NCI-H2171 treated with DMSO at 0.1 percent for 48 hours (cell line): ENCODE results near the gene LUZP2.
A peak's percentile ranks its signal among the peaks of the same experiment; 100 is the strongest.

ENCODE experiments used
- DNase-seq: peaks from one replicate; lab custom pipeline; 2025; lab: John Stamatoyannopoulos, UW

The LUZP2 gene

DNA sequence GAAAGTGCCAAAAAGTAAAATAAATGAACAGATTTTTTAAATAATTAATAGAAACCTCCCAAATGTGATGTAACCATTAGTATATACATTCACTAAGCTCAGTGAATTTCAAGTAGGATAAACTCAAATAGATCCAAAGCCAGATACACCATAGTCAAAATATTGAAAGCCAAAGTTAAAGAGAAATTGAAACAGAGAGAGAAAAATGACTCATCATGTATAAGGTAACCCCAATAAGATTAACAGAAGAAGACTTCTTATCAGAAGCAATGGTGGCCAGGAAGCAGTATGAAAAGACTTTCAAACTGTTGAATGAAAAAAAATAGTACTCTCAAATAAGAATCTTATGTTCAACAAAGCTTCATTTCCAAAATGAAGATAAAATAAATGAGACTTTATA lies 70.5 kb downstream of the LUZP2 start:
- DNase-seq, result no peak

DNA sequence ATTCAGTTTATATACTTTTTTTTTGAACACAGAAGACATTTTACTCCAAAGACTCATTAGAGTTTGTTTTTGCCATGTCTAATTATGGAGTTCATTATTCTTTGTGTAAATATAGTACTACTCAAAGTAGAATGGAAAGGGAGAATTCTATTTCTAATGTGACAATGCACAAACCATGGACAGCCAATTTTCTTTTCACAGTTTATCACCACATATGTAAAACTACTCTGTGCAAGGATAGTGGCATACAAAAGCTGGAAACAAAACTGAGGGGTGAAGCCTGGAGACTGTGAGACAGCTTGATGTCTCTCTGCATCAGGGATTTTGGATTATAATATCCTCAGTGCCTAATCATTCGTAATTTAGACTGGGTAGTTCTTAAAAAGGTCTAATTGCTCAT lies 75.5 kb downstream of the LUZP2 start:
- DNase-seq, result no peak

DNA sequence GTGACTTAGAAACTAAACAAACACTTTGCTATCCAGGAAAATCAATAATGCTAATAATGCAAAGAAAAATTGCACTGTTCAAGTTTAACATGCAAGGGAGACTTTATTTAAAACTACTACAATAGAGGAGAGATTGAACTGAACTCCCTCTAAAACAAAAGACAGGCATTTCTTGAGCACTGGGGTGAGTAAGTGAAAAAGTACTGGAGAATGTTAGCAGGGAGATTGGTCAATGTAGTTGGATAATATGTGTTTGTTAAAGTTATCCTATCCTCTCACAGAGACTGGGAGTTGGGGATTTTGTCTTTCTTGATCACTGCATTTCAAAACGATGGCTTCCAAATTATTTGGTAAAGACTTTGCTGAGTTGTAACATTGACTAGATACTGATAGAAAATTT lies 77.6 kb downstream of the LUZP2 start:
- DNase-seq, result no peak

DNA sequence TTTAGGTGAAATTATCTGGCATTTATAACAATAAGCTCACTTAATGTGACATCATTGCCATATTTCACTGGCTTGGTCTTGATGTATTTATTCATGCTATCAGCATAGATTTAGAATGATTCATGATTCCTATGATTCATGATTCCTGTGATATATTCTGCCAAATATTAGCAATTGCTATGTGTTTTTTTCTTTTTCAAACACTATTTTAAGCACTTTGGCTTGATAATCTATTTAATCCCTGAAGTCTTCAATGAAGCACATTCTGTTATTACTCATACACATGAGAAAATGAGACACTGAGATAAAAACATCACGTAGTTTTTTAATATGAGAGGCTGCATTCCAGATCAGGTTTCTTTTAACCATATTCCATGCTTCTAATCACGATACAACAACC lies 78.5 kb downstream of the LUZP2 start:
- DNase-seq, result no peak

DNA sequence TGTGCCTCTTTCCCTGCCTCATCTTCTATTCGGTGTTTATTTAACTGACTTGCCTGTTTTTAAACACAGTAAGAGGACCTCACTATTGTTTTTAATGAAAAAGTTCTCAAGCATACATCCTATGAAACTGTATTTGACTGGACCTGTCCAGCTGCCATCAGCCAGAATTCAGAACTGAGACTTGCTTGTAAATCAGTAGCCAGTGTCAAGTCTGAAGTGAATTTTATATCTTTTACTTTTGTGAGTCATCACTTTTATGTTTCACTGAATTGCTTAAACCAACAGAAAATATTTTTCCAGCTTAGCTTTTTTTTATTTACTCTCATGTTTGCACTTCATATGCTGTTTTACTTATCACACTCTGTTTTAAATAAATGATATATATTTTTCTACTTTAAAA lies 88.3 kb downstream of the LUZP2 start:
- DNase-seq, result no peak

DNA sequence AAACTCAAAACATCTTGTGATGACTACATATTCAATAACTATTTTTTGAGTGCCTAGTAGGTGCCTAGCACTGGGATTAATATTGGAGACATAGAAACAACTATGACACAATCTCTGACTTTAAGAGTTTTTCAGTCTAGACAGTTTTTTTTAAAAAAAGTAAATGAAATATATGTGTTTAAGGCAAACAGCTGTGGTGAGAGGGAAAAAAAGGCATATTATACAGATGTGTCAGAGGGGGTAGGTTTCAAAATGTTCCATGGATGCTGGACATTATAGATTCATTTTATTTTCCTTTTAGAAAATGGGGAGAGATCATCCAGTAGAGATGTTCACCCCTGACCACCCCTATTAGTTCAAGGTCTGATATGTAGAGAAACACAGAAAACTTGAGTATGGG lies 90.8 kb downstream of the LUZP2 start:
- DNase-seq, result no peak

DNA sequence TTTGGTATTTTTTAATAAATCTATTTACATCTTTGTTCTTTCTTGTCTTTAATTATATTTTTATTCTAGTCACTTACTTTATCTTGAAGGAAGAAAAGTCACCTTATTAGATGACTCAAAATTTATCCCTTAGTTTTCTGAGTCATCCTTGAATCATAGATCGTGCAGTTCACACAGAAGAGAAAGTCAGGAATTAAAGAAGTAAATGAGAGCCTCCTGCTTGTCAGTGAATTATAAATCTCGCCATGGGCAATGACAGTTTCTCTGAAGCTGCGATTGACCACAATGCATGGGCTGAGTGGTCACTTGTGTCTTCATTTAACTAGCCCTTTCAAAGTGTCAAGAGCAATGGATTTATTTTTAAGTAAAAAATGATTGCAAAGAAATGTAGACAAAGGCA lies 91.2 kb downstream of the LUZP2 start:
- no peak for DNase-seq

DNA sequence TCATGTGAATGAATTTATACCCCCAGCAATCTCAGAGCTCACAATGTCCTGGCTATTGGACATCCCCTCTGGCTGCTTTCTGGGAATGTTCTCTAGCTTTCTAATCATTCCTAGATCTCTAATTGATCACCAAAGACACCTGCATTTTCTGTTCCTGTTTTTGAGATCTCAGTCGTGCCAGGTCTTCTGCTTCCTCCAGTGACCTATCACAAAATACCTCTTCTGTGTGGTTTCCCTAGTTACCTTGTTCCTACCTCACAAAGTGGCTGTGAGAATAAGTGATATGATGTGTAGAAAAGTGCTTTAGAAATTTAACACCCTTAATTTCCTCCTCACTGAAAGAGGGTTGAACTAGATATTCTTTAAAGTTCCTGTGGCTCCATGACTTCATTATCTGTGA lies 92.2 kb downstream of the LUZP2 start:
- no peak for DNase-seq

DNA sequence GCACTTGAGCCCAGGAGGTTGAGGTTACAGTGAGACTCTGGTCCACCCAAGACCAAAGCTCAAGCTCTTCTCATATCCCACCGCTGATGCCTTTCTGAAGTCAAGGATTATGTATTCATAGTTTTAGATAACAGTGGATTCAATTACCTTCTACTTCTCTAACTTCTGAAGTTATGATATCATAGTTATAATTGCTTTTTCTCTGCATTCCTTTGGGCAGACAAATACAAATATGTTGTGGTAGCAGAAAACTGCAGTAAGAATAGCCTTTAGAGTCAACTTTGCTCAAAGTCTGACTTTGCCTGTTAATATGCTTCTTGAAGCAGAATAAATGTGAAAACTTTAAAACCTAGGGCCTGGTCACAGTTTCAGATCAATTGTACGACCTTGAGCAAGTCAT lies 94.4 kb downstream of the LUZP2 start:
- DNase-seq, result no peak

DNA sequence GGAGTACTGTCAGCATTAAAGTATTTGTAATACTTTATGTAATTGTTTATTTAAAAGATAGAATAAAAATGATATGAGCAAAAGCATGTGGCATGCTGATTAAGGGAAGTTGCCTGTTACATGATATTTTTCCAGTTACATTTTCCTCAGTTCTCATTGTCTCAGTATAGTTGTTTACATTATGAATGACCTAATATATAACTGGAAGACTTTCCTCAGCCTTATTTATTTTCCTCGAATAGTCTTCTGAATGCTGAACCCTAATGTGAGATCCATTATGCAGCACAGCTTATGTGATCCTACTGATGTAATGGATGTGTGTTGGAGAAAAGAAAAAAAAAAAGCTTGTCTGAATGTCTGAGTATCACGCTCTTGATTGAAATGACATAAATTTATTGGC lies 95.5 kb downstream of the LUZP2 start:
- DNase-seq, result no peak

DNA sequence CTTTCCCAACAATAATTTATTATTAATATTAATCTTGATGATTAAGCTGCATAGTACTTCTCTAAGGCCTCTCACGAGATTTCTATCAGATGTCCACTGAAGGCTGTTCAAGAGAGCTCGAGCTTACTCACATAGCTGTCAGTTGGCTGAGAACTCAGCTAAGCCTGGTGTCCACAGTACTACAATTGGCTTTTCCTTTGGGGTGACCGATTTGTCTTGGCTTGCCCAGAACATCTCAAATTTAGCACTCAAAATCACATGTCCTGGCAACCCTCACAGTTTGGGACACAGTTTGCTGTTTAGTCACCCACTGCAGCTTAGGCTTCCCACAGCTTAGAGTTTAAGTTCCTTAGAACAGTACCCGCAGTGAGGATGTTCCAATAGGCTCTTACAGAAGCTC lies 96.5 kb downstream of the LUZP2 start:
- no peak for DNase-seq

DNA sequence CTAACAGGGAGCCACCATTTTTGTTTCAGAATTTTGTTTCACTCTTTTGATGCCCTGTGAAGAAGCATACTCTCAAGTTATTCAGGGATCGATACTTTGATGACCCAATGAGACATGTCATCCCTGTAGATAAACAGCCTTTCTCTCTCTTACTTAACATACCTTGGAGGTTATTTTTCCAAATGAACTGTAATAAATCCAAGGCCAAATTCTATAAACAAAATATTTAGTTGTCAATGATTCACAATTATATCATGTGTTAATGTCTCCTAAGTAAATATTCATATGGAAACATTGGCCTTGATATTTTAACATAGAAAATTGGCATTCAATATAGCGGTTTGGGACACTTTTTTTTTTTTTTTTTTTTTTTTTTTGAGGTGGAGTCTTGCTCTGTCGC lies 97.5 kb downstream of the LUZP2 start:
- no peak for DNase-seq

DNA sequence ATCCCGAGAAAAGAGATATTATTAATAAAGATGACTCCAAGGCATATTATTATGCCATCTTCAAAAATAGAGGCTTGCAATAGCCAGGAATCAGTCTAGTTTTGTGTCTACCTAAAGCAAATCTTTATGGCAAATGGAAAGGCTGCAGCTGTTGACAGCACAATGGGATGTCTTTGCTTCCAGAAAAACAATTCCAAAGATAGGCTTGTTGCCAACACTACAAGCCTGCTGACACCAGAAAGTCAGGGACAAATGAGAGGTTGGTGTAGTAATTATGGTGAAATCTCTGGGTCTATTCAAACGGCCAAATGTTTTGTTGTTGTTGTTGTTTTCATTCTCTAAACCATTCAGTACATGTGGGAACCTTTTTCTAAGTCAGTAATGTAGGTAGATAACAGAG lies 101.8 kb downstream of the LUZP2 start:
- DNase-seq, result no peak

DNA sequence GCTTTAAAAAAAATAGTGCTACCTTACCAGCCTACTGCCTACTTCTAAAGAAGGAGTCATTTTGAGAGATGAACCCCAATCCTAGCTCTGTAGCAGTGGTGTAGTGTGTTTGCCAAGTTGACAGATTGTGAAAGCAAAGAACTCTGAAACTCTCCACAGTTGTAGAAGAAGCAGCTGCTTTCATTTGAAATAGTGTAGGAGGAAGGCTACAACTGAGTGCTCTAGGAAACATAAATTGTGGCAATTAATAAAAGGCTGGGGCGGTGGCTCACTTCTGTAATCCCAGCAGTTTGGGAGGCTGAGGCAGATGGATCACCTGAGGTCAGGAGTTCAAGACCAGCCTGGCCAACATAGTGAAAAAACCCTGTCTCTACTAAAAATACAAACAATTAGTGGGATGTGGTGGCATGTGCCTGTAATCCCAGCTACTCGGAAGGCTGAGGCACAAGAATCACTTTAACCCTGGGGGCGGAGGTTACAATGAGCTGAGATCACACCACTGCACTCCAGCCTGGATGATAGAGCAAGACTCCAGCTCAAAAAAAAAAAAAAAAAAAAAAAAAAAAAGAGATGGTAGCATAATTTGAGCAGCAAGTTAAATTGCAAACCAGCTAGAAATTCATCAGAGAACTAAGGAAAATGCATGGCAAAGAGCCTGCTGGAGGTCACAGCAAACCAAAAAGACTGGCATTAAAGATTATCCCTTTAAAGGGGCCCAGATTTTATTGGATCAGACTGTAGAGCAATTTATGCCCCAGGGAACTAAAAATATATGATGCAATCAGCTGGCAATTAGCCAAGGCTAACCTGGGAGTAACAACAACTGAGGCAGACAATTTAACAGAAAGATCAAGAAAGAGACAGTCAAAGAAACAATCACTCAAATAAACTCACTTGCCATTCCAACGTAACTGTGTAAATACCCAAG lies 112.6 kb downstream of the LUZP2 start:
- DNase-seq, result no peak

DNA sequence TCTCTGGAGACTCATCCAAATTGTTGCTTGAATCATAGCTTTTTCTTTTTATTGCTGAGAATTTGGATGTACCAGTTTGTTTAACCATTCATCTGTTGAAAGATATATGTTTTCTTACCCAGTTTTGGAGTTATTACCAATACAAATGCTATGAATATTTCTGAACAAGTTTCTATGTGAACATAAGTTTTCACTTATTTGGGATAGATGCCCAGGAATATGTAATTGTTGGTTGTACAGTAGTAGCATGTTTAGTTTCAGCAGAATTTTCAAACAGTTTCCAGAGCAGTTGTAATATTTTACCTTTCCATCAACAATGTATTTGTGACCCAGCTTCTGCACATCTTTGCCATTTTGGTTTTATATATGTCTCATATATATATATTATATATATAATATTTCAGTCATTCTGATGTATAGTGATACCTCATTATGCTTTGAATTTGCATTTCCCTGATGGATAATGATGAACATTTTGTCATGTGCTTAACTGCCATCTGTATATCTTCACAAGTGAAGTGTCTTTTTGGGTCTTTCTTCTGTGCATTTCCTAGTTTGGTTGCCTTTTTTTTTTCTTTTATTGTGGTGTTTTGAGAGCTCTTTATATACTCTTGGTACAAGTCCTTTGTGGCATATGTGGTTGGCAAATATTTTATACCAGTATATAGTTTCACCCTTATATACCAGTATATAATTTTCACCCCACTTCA lies 118.8 kb downstream of the LUZP2 start:
- DNase-seq, result no peak

DNA sequence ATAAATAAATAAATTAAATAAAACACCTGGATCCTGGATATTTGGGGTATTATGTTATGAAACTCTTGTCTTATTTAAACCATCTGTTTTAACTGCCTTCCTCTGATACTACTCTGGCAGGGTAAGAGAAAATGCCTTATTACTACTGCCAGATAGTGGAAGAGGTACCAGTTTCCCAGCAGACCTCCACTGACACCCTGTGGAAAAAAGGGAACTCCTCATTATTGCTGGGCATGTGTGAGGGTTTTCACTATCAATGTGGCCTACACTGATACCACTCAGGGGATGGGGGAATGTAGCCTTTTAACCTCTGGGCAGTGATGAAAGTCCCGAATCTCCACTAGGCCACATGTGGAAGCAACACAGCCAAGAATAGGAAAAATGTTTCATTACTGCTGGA lies 121.0 kb downstream of the LUZP2 start:
- no peak for DNase-seq

DNA sequence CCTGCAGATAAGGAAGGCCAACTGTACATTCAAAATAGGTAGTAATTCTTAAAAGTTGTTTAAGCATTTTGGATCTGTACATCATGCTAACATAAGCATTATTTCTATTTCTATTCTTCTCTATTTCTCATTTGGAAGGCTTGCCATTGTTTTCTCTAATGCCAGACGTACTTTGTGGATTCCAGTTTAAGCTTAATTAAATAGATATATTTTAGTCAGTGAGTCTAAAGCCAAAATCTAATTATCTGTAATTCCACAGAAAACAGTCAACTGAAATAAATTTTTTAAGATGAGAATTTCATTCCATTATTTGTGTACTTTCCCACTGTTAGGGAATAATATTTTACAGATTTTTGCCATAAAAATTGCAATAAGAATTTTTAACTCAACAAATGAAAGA lies 123.0 kb downstream of the LUZP2 start:
- DNase-seq, result no peak

DNA sequence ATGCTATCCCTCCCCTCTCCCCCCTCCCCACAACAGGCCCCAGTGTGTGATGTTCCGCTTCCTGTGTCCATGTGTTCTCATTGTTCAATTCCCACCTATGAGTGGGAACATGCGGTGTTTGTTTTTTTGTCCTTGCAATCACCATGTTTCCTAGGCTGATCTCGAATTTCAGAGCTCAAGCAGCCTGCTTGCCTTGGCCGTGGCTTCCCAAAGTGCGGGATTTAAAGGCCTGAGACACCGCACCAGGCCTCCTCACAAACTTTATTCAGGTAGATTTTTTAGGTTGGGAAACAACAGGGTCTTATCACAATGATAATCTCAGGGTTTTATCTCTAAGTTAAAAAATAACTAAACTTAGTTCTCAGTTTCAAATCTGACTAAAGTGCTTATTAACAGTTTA lies 125.4 kb downstream of the LUZP2 start:
- no peak for DNase-seq

DNA sequence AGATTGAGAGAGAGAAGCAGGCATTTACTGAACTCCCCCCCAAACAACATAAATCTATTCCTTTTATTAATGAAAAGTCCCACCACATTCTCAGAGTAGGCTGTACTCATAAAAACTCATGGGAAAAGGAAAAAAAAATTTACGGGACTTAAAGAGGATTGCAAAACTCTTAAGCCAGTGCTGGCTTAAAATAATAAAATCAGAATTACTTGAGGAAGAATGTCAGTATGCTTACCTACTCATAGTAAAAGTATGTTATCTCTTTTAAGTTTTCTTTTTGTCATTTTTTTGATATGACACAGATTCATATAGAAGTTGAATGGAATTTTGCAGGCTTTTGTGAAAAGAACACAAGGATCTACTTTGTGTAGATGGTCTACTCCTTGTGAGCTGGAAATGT lies 126.3 kb downstream of the LUZP2 start:
- no peak for DNase-seq

DNA sequence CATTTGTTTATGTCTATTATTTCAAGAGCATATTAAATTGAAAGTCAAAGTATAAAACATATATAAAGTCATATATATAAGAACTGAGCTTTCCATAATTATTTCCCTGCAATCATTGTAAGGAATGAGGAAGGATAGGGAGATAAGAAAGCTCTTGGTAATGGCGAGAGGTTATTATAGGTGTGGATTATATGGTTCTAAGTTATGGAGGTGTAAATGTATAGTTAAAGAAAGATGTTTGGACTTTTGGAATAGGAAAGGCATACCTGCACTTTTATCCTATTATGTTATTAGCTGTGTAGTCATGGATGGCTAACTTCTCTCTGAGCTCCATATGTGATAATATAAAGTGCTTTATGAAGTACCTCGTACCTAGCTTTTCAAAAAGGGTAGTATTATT lies 127.6 kb downstream of the LUZP2 start:
- no peak for DNase-seq

DNA sequence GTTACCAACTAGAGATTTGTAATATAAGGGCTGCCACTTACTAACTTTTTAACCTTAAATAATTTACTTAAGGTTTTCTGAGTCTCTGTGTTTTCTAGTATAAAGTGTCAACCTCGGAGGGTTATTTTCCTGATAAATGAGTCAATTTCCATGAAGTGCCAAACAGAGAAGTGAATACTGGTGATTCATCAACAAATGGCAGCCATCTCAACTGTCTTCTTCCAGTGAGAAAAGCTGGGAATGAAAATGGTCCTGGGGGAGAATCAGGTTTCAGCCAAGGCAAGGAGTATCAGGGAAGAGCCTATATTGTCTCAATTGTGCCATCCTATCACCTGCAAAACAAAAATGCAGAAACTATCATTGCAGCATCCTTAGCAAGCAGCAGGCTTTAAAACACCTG lies 129.1 kb downstream of the LUZP2 start:
- peak; percentile 24 for DNase-seq

DNA sequence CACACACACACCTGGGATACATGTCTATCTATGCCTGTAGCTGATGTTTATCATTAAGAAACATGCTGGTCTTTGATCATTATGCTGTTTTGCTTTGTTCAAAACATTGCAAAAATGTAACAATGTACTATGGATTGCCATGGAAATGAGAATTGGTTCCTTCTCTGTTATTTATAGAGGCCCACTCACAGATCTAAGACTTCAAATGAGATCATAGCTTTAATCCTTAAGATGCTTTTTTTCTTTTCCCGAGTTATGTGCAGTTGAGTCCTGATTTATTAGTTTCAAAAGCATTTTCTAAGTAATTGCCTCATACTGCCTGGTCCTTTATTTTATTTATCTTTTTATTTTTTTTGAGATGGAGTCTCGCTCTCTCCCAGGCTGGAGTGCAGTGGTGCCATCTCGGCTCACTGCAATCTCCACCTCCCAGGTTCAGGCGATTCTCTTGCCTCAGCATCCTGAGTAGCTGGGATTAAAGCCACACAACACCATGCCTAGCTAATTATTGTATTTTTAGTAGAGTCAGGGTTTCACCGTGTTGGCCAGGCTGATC lies 131.4 kb downstream of the LUZP2 start:
- DNase-seq, result no peak

DNA sequence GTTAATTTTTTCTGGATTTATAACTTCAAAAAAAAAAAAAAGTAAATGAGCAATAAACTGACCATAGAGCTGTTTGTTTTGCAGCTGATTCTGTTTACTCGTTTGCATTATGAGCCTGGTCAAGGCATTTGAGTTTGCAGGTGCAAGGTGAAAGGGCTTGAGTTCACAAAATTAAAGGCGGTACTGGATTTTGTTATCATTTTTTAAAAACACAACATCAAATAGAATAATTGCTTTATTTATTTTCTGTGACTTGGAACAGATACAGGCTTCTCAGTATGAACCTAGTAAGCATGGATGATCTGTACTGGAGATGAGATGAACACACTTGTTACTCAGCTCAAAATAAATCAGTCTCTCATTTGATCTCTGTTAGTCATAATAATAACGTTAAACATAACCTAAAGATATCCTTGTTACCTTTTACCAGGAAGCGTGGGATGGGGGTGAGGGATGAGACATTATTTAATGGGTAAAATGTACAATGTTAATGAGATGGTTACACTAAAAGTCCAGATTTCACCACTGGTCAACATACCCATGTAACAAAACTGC lies 137.8 kb downstream of the LUZP2 start:
- DNase-seq, result no peak
